A549 (cell line): ENCODE results near the gene RAB38. TPM values are rescaled to one million over a fixed set of nuclear protein-coding genes. Genes with fewer than 3 reads are reported as not detected.

ENCODE experiments used
- ATAC-seq, 2 experiments: fragments of 200-7000 bp in 1 of 2; fragments of >200 bp in 1 of 2; cut with Nextera tagmentation in 1 of 2; cut with Tn5 transposase in 1 of 2; 3 replicates each; pipeline versions ENCODE4 v1.8.0 to v1.9.1; 2018 to 2020; ENCODE audit warnings: mild to moderate bottlenecking in 1 of 2, moderate library complexity in 1 of 2
- CTCF ChIA-PET: fragments of 300-600 bp; sonication (Branson Sonifier 250); formaldehyde crosslinking; extraction: SDS; loops from one replicate; lab custom pipeline; 2021; ENCODE audit warnings: antibody characterized with exemption, inconsistent platforms; lab: Yijun Ruan, JAX
- POLR2A ChIA-PET: fragments of 350-600 bp; formaldehyde crosslinking; extraction: SDS; loops from one replicate; lab custom pipeline; 2021; ENCODE audit warnings: antibody characterized with exemption, inconsistent platforms; lab: Yijun Ruan, JAX
- DNase-seq, 2 experiments: peaks; one replicate each; pipeline versions ENCODE4 v3.0.0 to v3.0.0-alpha.2; 2011 to 2016; ENCODE audit warnings: low read depth in 1 of 2, low spot score in 1 of 2
- FAIRE-seq: peaks from 2 replicates; lab custom pipeline; 2011; peaks lifted over from hg19 to GRCh38; lab: Jason Lieb, UNC
- H3K27ac ChIP-seq, 2 experiments: fragments of >200 bp; sonication (Bioruptor Twin); formaldehyde crosslinking; 3 replicates each; pipeline ENCODE4 v1.5.1; 2016 to 2017
- H3K4me1 ChIP-seq: fragments of >200 bp; sonication (Bioruptor Twin); formaldehyde crosslinking; 3 replicates; pipeline ENCODE4 v1.6.1; 2016
- H3K4me2 ChIP-seq: fragments of >200 bp; sonication (Bioruptor Twin); formaldehyde crosslinking; 3 replicates; pipeline ENCODE4 v1.6.1; 2016
- H3K4me3 ChIP-seq: fragments of >200 bp; sonication (Bioruptor Twin); formaldehyde crosslinking; 3 replicates; pipeline ENCODE4 v1.5.1; 2016
- H3K9me3 ChIP-seq: fragments of >200 bp; sonication (Bioruptor Twin); formaldehyde crosslinking; 3 replicates; pipeline ENCODE4 v1.6.1; 2016
- CEBPB ChIP-seq, 2 experiments: fragments of >200 bp in 1 of 2; sonication (Bioruptor Twin) in 1 of 2; formaldehyde crosslinking in 1 of 2; IDR thresholded peaks; 2 replicates each; pipeline ENCODE4 v1.6.1; 2012 to 2016
- CHD4 ChIP-seq: fragments of 200-600 bp; sonication (generic); IDR thresholded peaks from 2 replicates; pipeline ENCODE4 v1.6.1; 2016; ENCODE audit warnings: antibody characterized with exemption, mild to moderate bottlenecking, borderline replicate concordance
- HDAC2 ChIP-seq: fragments of 200-600 bp; sonication (generic); IDR thresholded peaks from 2 replicates; pipeline ENCODE4 v1.6.1; 2016
- HOXB13 ChIP-seq: fragments of 250-450 bp; sonication (Bioruptor Pico); IDR thresholded peaks from 2 replicates; pipeline ENCODE4 v1.5.0; 2020; ENCODE audit warnings: low read depth, mild to moderate bottlenecking, moderate library complexity
- JUNB ChIP-seq: fragments of >200 bp; sonication (Bioruptor Twin); formaldehyde crosslinking; IDR thresholded peaks from 2 replicates; pipeline ENCODE4 v1.6.1; 2016
- KDM1A ChIP-seq: fragments of 200-600 bp; sonication (generic); IDR thresholded peaks from 2 replicates; pipeline ENCODE4 v1.6.1; 2016; ENCODE audit warnings: low read depth, mild to moderate bottlenecking
- KDM5A ChIP-seq: fragments of 200-600 bp; sonication (generic); IDR thresholded peaks from 2 replicates; pipeline ENCODE4 v1.6.1; 2016; ENCODE audit warnings: antibody characterized with exemption, mild to moderate bottlenecking
- MAFK ChIP-seq: fragments of 450-650 bp; IDR thresholded peaks from 2 replicates; pipeline ENCODE4 v1.6.1; 2014; ENCODE audit not compliant: partially characterized antibody
- MAZ ChIP-seq: fragments of 150-350 bp; IDR thresholded peaks from 2 replicates; pipeline ENCODE4 v1.6.1; 2014; ENCODE audit warnings: antibody characterized with exemption, low read depth, low read length, borderline replicate concordance
- POLR2A ChIP-seq: IDR thresholded peaks from 2 replicates; pipeline ENCODE4 v1.6.1; 2012; ENCODE audit warnings: mild to moderate bottlenecking, low read length
- RARB ChIP-seq: fragments of 250-450 bp; sonication (Bioruptor Pico); IDR thresholded peaks from 2 replicates; pipeline ENCODE4 v1.8.0; 2021; ENCODE audit warnings: mild to moderate bottlenecking, moderate library complexity
- RCOR1 ChIP-seq: fragments of 150-350 bp; IDR thresholded peaks from 2 replicates; pipeline ENCODE4 v1.6.1; 2014; ENCODE audit warnings: antibody characterized with exemption, low read length, low read depth
- SMC3 ChIP-seq: fragments of >200 bp; sonication (Bioruptor Twin); formaldehyde crosslinking; IDR thresholded peaks from 3 replicates; pipeline ENCODE4 v1.6.1; 2018; ENCODE audit warnings: inconsistent platforms
- TFCP2L1 ChIP-seq: fragments of 250-450 bp; sonication (Bioruptor Pico); IDR thresholded peaks from 2 replicates; pipeline ENCODE4 v1.5.0; 2021; ENCODE audit warnings: mild to moderate bottlenecking
- ZC3H11A ChIP-seq: fragments of 450-650 bp; IDR thresholded peaks from 2 replicates; pipeline ENCODE4 v1.6.1; 2014; ENCODE audit warnings: antibody characterized with exemption, mild to moderate bottlenecking
- WGBS: methylation state at CpG from one replicate; pipeline ENCODE4 v1.1.6; 2017; ENCODE audit errors: missing lambda C conversion rate; 5-methylcytosine and 5-hydroxymethylcytosine counted together
- polyA plus RNA-seq, 4 experiments: library from polyadenylated mRNA; depleted of rRNA in 3 of 4; stranded (reverse); fragments of >200 nt; fragmentation: RNase III in 1 of 4; extraction: RNeasy Plus Mini Kit Qiagen cat#74134 plus additional on column Dnase treatment in 1 of 4; gene quantifications; 2 replicates in 3 of 4; 3 replicates in 1 of 4; pipeline ENCODE4 v1.2.3, GENCODE V29; 2011 to 2017
- TF ChIP-seq, protein P1 (sequence below): fragments of 250-450 bp; sonication (Bioruptor Pico); IDR thresholded peaks from 2 replicates; pipeline ENCODE4 v1.5.0; 2020; ENCODE audit warnings: low read depth, mild to moderate bottlenecking, moderate library complexity
- TF ChIP-seq, protein P2 (sequence below): fragments of 200-600 bp; sonication (generic); IDR thresholded peaks from 2 replicates; pipeline ENCODE4 v1.6.1; 2016; ENCODE audit warnings: antibody characterized with exemption, mild to moderate bottlenecking, moderate library complexity
- TF ChIP-seq, protein P3 (sequence below): fragments of >200 bp; sonication (Bioruptor Twin); formaldehyde crosslinking; IDR thresholded peaks from 3 replicates; pipeline ENCODE4 v1.6.1; 2016
- TF ChIP-seq, protein P4 (sequence below): fragments of 150-350 bp; IDR thresholded peaks from 2 replicates; pipeline ENCODE4 v1.6.1; 2014; ENCODE audit warnings: low read depth, mild to moderate bottlenecking, low read length
- TF ChIP-seq, protein P5 (sequence below): fragments of 250-450 bp; sonication (Bioruptor Pico); IDR thresholded peaks from 2 replicates; pipeline ENCODE4 v1.5.0; 2021; ENCODE audit warnings: mild to moderate bottlenecking, moderate library complexity, borderline replicate concordance

RAB38 gene
- polyA plus RNA-seq, 2 of the 4 experiments (the other 2 are of a cell fraction) = 0.59 to 1.6 TPM

DNA sequence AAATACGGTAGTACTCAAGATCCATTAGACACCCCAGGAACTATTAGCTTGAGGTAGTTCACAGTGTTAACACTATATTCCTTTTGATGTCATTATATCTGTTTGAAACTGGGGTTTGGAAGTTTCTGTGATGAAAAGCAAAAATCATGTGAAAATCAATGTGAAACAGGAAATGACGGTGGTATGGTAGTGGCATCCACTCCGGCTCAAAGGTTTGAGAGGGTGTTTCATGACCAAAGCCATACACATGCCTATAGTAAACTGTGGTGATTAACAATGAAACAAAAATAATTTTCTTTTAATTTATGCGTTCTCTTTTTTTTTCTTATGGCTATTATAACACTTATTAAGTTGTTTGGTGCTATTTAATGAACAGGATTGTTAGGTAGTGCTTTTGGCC is 10.9 kb downstream of the RAB38 start:
- H3K4me2 ChIP-seq = no peak overlapping the region
- 59% methylated on average over 4 of the region's 4 CpGs for whole genome bisulfite sequencing
- H3K4me1 ChIP-seq = no peaks in the 10 kb centered on the region
- ATAC-seq (no peak), FAIRE-seq (no peak), DNase-seq (no peak)
- ChIA-PET POLR2A (no interaction called here), CTCF (interaction anchor here (1.1 kb wide), 1 partner anchor 18 kb away, joined by 3 read pairs; no protein-coding TSS in a partner anchor)
- H3K9me3 ChIP-seq = peaks cover 5% of the 10 kb centered on the region; the same call in 1 of the 3 replicates
- no peak for TF ChIP-seq CHD4
- TF ChIP-seq, protein P1, sequence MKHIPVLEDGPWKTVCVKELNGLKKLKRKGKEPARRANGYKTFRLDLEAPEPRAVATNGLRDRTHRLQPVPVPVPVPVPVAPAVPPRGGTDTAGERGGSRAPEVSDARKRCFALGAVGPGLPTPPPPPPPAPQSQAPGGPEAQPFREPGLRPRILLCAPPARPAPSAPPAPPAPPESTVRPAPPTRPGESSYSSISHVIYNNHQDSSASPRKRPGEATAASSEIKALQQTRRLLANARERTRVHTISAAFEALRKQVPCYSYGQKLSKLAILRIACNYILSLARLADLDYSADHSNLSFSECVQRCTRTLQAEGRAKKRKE (CRISPR knock-in tag) = no peak
- H3K27ac ChIP-seq = no peak overlapping the region
- H3K4me3 ChIP-seq = no peak overlapping the region

- 19% methylated on average over 1 of the region's 1 CpG for WGBS
- TF ChIP-seq JUNB = no peak
- TF ChIP-seq MAZ = no peak
- TF ChIP-seq, protein P2, sequence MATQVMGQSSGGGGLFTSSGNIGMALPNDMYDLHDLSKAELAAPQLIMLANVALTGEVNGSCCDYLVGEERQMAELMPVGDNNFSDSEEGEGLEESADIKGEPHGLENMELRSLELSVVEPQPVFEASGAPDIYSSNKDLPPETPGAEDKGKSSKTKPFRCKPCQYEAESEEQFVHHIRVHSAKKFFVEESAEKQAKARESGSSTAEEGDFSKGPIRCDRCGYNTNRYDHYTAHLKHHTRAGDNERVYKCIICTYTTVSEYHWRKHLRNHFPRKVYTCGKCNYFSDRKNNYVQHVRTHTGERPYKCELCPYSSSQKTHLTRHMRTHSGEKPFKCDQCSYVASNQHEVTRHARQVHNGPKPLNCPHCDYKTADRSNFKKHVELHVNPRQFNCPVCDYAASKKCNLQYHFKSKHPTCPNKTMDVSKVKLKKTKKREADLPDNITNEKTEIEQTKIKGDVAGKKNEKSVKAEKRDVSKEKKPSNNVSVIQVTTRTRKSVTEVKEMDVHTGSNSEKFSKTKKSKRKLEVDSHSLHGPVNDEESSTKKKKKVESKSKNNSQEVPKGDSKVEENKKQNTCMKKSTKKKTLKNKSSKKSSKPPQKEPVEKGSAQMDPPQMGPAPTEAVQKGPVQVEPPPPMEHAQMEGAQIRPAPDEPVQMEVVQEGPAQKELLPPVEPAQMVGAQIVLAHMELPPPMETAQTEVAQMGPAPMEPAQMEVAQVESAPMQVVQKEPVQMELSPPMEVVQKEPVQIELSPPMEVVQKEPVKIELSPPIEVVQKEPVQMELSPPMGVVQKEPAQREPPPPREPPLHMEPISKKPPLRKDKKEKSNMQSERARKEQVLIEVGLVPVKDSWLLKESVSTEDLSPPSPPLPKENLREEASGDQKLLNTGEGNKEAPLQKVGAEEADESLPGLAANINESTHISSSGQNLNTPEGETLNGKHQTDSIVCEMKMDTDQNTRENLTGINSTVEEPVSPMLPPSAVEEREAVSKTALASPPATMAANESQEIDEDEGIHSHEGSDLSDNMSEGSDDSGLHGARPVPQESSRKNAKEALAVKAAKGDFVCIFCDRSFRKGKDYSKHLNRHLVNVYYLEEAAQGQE = no peak
- TF ChIP-seq RCOR1 = no peak
- TF ChIP-seq MAFK = no peak
- TF ChIP-seq KDM5A = no peak
- no peak for TF ChIP-seq CHD4
- no peak for TF ChIP-seq TFCP2L1 (CRISPR knock-in tag)
- no peak for TF ChIP-seq HDAC2
Measured at GRCh38 chr11:88158081-88158480, 17.2 kb downstream of the RAB38 start.

DNA sequence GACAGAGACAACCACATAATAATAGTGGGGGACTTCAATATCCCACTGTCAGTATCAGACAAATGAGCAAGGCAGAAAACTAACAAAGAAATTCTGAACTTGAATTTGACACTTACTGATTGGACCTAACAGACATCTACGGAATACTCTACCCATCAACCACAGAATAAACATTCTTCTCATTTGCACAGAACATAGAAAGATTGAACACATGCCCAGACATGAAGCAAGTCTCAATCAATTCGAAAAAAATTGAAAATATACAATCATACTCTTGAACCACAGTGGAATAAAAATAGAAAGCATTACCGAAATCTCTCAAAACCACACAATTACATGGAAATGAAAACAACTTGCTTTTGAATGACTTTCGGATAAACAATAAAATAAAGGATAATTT is 17.9 kb downstream of the RAB38 start:
- no peak for ATAC-seq
- POLR2A ChIA-PET = no interaction called here
- TF ChIP-seq, protein P3, sequence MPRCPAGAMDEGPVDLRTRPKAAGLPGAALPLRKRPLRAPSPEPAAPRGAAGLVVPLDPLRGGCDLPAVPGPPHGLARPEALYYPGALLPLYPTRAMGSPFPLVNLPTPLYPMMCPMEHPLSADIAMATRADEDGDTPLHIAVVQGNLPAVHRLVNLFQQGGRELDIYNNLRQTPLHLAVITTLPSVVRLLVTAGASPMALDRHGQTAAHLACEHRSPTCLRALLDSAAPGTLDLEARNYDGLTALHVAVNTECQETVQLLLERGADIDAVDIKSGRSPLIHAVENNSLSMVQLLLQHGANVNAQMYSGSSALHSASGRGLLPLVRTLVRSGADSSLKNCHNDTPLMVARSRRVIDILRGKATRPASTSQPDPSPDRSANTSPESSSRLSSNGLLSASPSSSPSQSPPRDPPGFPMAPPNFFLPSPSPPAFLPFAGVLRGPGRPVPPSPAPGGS = no peak
- no peak for TF ChIP-seq POLR2A
- no peak for FAIRE-seq
- Histone ChIP-seq H3K9me3 (peaks cover 7% of the 10 kb centered on the region; the same call in 1 of the 3 replicates), H3K27ac (no peak overlapping the region), H3K4me1 (no peaks in the 10 kb centered on the region), H3K4me3 (no peak overlapping the region), H3K4me2 (no peak overlapping the region)
- WGBS = 46% methylated on average over 4 of the region's 4 CpGs
- DNase-seq = no peak
- CTCF ChIA-PET = no interaction called here

More at GRCh38 chr11:88158081-88158480, 17.2 kb downstream of the RAB38 start:
- Histone ChIP-seq H3K4me3 (no peak overlapping the region), H3K4me1 (no peaks in the 10 kb centered on the region), H3K4me2 (no peak overlapping the region), H3K9me3 (peaks cover 7% of the 10 kb centered on the region; the same call in 1 of the 3 replicates), H3K27ac (no peak overlapping the region)
- ChIA-PET POLR2A (no interaction called here), CTCF (no interaction called here)
- FAIRE-seq = no peak
- no peak for DNase-seq
- no peak for ATAC-seq

DNA sequence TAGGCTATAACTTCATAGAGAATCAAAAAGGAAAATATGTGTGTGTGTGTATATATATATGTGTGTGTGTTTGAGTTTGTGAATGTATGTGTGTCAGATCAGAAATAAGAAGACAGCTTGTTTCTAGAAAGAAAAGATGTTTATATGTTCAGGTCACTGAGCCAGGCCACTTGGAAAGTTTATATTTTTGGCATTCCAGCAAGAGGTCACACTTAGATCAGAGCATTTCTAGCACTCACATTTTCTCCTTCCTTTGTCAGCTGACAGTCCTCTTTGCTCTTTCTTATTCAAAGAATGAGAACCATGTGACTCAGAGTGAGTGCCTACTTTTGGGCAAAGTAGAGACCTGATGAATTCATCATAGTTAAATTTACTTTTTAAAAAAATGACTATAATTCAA is 22.9 kb downstream of the RAB38 start:
- POLR2A ChIA-PET = no interaction called here
- no peak for FAIRE-seq
- no peak for DNase-seq
- TF ChIP-seq, protein P4, sequence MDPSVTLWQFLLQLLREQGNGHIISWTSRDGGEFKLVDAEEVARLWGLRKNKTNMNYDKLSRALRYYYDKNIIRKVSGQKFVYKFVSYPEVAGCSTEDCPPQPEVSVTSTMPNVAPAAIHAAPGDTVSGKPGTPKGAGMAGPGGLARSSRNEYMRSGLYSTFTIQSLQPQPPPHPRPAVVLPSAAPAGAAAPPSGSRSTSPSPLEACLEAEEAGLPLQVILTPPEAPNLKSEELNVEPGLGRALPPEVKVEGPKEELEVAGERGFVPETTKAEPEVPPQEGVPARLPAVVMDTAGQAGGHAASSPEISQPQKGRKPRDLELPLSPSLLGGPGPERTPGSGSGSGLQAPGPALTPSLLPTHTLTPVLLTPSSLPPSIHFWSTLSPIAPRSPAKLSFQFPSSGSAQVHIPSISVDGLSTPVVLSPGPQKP = no peak
- TF ChIP-seq, protein P5, sequence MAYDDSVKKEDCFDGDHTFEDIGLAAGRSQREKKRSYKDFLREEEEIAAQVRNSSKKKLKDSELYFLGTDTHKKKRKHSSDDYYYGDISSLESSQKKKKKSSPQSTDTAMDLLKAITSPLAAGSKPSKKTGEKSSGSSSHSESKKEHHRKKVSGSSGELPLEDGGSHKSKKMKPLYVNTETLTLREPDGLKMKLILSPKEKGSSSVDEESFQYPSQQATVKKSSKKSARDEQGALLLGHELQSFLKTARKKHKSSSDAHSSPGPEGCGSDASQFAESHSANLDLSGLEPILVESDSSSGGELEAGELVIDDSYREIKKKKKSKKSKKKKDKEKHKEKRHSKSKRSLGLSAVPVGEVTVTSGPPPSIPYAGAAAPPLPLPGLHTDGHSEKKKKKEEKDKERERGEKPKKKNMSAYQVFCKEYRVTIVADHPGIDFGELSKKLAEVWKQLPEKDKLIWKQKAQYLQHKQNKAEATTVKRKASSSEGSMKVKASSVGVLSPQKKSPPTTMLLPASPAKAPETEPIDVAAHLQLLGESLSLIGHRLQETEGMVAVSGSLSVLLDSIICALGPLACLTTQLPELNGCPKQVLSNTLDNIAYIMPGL (CRISPR knock-in tag) = no peak
- TF ChIP-seq ZC3H11A (no peak), CEBPB (IDR thresholded peaks at IDR 0.05) (no peak), SMC3 (no peak), KDM1A (no peak), RARB (no peak), HOXB13 (CRISPR knock-in tag) (no peak)
- TF ChIP-seq, all 56 proteins: peak for 0
- no peak for ATAC-seq
- H3K4me3 ChIP-seq = no peak overlapping the region
- 0 out of 3 replicates have a peak, but pooled peaks cover 2% of the 10 kb centered on the region for H3K9me3 ChIP-seq
- H3K4me2 ChIP-seq = no peak overlapping the region
- H3K4me1 ChIP-seq = no peaks in the 10 kb centered on the region
- H3K27ac ChIP-seq = no peak overlapping the region
- CTCF ChIA-PET = interaction anchor here (1.2 kb wide), 2 partner anchors 146 to 305 kb away, joined by 3 read pairs; no protein-coding TSS in a partner anchor
